ENCODE data around the gene SMURF2. TPM values are rescaled to one million over a fixed set of nuclear protein-coding genes. Genes with fewer than 3 reads are reported as not detected.

The SMURF2 gene
- total RNA-seq, 1 donor = 90.5 TPM

- Histone ChIP-seq H3K79me2 (ENCODE audit: insufficient read depth, low read length) (no peaks in the 10 kb centered on the region), H3K27me3 (ENCODE audit: insufficient read depth, low read length) (no peaks in the 10 kb centered on the region), H3K4me1 (ENCODE audit: insufficient read depth, low read length) (peaks cover 21% of the 10 kb centered on the region), H3K9me3 (ENCODE audit: low read depth, low read length) (no peaks in the 10 kb centered on the region), H3K4me2 (ENCODE audit: insufficient read depth, low read length) (no peak overlapping the region), H4K20me1 (ENCODE audit: insufficient read depth, low read length) (no peaks in the 10 kb centered on the region), H2AFZ (ENCODE audit: low read length) (no peak overlapping the region), H3K27ac (ENCODE audit: low read depth, low read length) (no peak overlapping the region), H3K4me3 (ENCODE audit: insufficient read depth, low read length) (no peak overlapping the region), H3K36me3 (ENCODE audit: insufficient read depth, low read length) (no peaks in the 10 kb centered on the region)
- DNase-seq (ENCODE audit: insufficient read length, low spot score, missing footprints) = no peak
- TF ChIP-seq CTCF (IDR thresholded peaks at IDR 0.05; ENCODE audit: extremely low read depth, low read depth, low read length) = no peak
Observed at GRCh38 chr17:64692187-64692586, 30.1 kb upstream of the SMURF2 start.

- Histone ChIP-seq H3K36me3 (ENCODE audit: insufficient read depth, low read length) (no peaks in the 10 kb centered on the region), H3K27ac (ENCODE audit: low read depth, low read length) (no peak overlapping the region), H4K20me1 (ENCODE audit: insufficient read depth, low read length) (no peaks in the 10 kb centered on the region), H3K4me3 (ENCODE audit: insufficient read depth, low read length) (no peak overlapping the region), H3K27me3 (ENCODE audit: insufficient read depth, low read length) (no peaks in the 10 kb centered on the region), H3K4me1 (ENCODE audit: insufficient read depth, low read length) (peaks cover 21% of the 10 kb centered on the region), H3K79me2 (ENCODE audit: insufficient read depth, low read length) (peaks cover 2% of the 10 kb centered on the region), H3K4me2 (ENCODE audit: insufficient read depth, low read length) (no peak overlapping the region), H2AFZ (ENCODE audit: low read length) (no peak overlapping the region), H3K9me3 (ENCODE audit: low read depth, low read length) (no peaks in the 10 kb centered on the region)
- DNase-seq (ENCODE audit: insufficient read length, low spot score, missing footprints) = no peak
- TF ChIP-seq CTCF (IDR thresholded peaks at IDR 0.05; ENCODE audit: extremely low read depth, low read depth, low read length) = no peak
Observed at GRCh38 chr17:64689106-64689505, 27.0 kb upstream of the SMURF2 start.

- Histone ChIP-seq H4K20me1 (ENCODE audit: insufficient read depth, low read length) (no peaks in the 10 kb centered on the region), H2AFZ (ENCODE audit: low read length) (no peak overlapping the region), H3K4me3 (ENCODE audit: insufficient read depth, low read length) (no peak overlapping the region), H3K27me3 (ENCODE audit: insufficient read depth, low read length) (no peaks in the 10 kb centered on the region), H3K4me1 (ENCODE audit: insufficient read depth, low read length) (peaks cover 22% of the 10 kb centered on the region), H3K9me3 (ENCODE audit: low read depth, low read length) (no peaks in the 10 kb centered on the region), H3K27ac (ENCODE audit: low read depth, low read length) (no peak overlapping the region), H3K4me2 (ENCODE audit: insufficient read depth, low read length) (no peak overlapping the region), H3K79me2 (ENCODE audit: insufficient read depth, low read length) (peaks cover 2% of the 10 kb centered on the region), H3K36me3 (ENCODE audit: insufficient read depth, low read length) (no peaks in the 10 kb centered on the region)
- TF ChIP-seq CTCF (IDR thresholded peaks at IDR 0.05; ENCODE audit: extremely low read depth, low read depth, low read length) = no peak
- DNase-seq (ENCODE audit: insufficient read length, low spot score, missing footprints) = no peak
Observed at GRCh38 chr17:64688481-64688880, 26.4 kb upstream of the SMURF2 start.

- Histone ChIP-seq H3K27ac (ENCODE audit: low read depth, low read length) (peak overlapping the region; percentile 60), H3K4me2 (ENCODE audit: insufficient read depth, low read length) (no peak overlapping the region), H3K36me3 (ENCODE audit: insufficient read depth, low read length) (no peaks in the 10 kb centered on the region), H3K79me2 (ENCODE audit: insufficient read depth, low read length) (peaks cover 2% of the 10 kb centered on the region), H2AFZ (ENCODE audit: low read length) (no peak overlapping the region), H3K9me3 (ENCODE audit: low read depth, low read length) (no peaks in the 10 kb centered on the region), H3K4me3 (ENCODE audit: insufficient read depth, low read length) (no peak overlapping the region), H4K20me1 (ENCODE audit: insufficient read depth, low read length) (no peaks in the 10 kb centered on the region), H3K4me1 (ENCODE audit: insufficient read depth, low read length) (peaks cover 27% of the 10 kb centered on the region), H3K27me3 (ENCODE audit: insufficient read depth, low read length) (no peaks in the 10 kb centered on the region)
- no peak for TF ChIP-seq CTCF (IDR thresholded peaks at IDR 0.05; ENCODE audit: extremely low read depth, low read depth, low read length)
- peak; percentile 84 for DNase-seq (ENCODE audit: insufficient read length, low spot score, missing footprints)
Observed at GRCh38 chr17:64687961-64688360, 25.9 kb upstream of the SMURF2 start.
